ENCODE measurements around the gene THBS3.

THBS3 gene

DNA sequence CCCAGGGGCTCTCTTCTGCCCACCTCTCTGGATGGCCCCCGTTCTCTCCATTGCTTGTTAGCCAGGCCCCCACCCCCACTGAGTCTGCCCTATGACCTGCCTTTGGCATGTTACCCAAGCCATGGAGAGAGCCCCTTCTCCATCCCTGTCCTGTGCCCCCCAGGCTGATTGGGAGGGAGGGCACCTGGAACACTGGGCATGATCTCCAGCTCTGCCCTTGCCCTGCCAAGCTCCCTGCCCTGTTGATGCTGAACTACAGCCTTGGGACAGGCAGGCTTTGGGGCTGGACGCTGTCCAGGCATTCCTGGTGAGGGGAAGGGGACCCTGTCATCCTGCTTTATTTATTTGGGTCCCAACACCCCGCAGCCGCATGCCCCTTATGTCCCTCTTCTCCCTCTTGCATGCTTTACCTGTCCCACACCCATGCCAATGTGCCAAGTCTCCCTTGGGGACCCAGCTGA lies 23.3 kb downstream of the THBS3 start:
- Histone ChIP-seq H3K4me2 (ENCODE audit: low read depth, low read length, poor library complexity, severe bottlenecking) (no peak overlapping the region), H4K20me1 (ENCODE audit: insufficient read depth, low read length, poor library complexity, severe bottlenecking) (no peaks in the 10 kb centered on the region), H3K36me3 (ENCODE audit: insufficient read depth, low read length) (no peaks in the 10 kb centered on the region), H3K9me2 (replicated peaks; ENCODE audit: low read depth, low read length) (no peaks in the 10 kb centered on the region), H3K4me1 (ENCODE audit: insufficient read depth, low read length, poor library complexity, severe bottlenecking) (no peaks in the 10 kb centered on the region), H2AFZ (ENCODE audit: low read length) (no peak overlapping the region), H3K9ac (ENCODE audit: low read depth, low read length, poor library complexity, severe bottlenecking) (no peak overlapping the region), H3K79me2 (ENCODE audit: insufficient read depth, low read length) (no peaks in the 10 kb centered on the region), H3K9me3 (ENCODE audit: insufficient read depth, low read depth, low read length) (no peaks in the 10 kb centered on the region), H3K27me3 (ENCODE audit: insufficient read depth, low read length, poor library complexity, severe bottlenecking) (no peaks in the 10 kb centered on the region), H3K4me3 (ENCODE audit: low read length, poor library complexity, severe bottlenecking) (no peak overlapping the region), H3F3A (ENCODE audit: low read depth) (no peaks in the 10 kb centered on the region)
- TF ChIP-seq EZH2phosphoT487 (IDR thresholded peaks at IDR 0.05; ENCODE audit: borderline replicate concordance): no peak
- TF ChIP-seq, protein P1, sequence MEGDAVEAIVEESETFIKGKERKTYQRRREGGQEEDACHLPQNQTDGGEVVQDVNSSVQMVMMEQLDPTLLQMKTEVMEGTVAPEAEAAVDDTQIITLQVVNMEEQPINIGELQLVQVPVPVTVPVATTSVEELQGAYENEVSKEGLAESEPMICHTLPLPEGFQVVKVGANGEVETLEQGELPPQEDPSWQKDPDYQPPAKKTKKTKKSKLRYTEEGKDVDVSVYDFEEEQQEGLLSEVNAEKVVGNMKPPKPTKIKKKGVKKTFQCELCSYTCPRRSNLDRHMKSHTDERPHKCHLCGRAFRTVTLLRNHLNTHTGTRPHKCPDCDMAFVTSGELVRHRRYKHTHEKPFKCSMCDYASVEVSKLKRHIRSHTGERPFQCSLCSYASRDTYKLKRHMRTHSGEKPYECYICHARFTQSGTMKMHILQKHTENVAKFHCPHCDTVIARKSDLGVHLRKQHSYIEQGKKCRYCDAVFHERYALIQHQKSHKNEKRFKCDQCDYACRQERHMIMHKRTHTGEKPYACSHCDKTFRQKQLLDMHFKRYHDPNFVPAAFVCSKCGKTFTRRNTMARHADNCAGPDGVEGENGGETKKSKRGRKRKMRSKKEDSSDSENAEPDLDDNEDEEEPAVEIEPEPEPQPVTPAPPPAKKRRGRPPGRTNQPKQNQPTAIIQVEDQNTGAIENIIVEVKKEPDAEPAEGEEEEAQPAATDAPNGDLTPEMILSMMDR (conservative IDR thresholded peaks at IDR 0.05; ENCODE audit: low read length): no peak

DNA sequence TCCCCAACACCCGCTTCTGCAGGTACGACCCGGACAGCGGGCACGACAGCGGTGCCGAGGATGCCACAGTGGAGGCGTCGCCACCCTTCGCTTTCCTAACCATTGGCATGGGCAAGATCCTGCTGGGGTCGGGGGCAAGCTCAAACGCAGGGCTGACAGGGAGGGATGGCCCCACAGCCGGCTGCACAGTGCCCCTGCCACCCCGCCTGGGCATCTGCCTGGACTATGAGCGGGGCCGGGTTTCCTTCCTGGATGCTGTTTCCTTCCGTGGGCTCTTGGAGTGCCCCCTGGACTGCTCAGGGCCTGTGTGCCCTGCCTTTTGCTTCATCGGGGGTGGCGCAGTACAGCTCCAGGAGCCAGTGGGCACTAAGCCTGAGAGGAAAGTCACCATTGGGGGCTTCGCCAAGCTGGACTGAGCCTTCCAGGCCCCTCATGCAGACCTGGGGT lies 23.9 kb downstream of the THBS3 start:
- Histone ChIP-seq H3K36me3 (ENCODE audit: insufficient read depth, low read length) (no peaks in the 10 kb centered on the region), H3K4me2 (ENCODE audit: low read depth, low read length, poor library complexity, severe bottlenecking) (no peak overlapping the region), H4K20me1 (ENCODE audit: insufficient read depth, low read length, poor library complexity, severe bottlenecking) (no peaks in the 10 kb centered on the region), H3K9me3 (ENCODE audit: insufficient read depth, low read depth, low read length) (no peaks in the 10 kb centered on the region), H3K9me2 (replicated peaks; ENCODE audit: low read depth, low read length) (no peaks in the 10 kb centered on the region), H3K79me2 (ENCODE audit: insufficient read depth, low read length) (no peaks in the 10 kb centered on the region), H3K4me3 (ENCODE audit: low read length, poor library complexity, severe bottlenecking) (no peak overlapping the region), H3K4me1 (ENCODE audit: insufficient read depth, low read length, poor library complexity, severe bottlenecking) (no peaks in the 10 kb centered on the region), H3K27me3 (ENCODE audit: insufficient read depth, low read length, poor library complexity, severe bottlenecking) (no peaks in the 10 kb centered on the region), H3F3A (ENCODE audit: low read depth) (no peaks in the 10 kb centered on the region), H2AFZ (ENCODE audit: low read length) (no peak overlapping the region), H3K9ac (ENCODE audit: low read depth, low read length, poor library complexity, severe bottlenecking) (no peak overlapping the region)
- TF ChIP-seq, protein P1 (conservative IDR thresholded peaks at IDR 0.05; ENCODE audit: low read length): no peak
- TF ChIP-seq EZH2phosphoT487 (IDR thresholded peaks at IDR 0.05; ENCODE audit: borderline replicate concordance): no peak

- Histone ChIP-seq H3K9ac (ENCODE audit: low read depth, low read length, poor library complexity, severe bottlenecking) (no peak overlapping the region), H2AFZ (ENCODE audit: low read length) (no peak overlapping the region), H3F3A (ENCODE audit: low read depth) (no peaks in the 10 kb centered on the region), H3K9me2 (replicated peaks; ENCODE audit: low read depth, low read length) (no peaks in the 10 kb centered on the region), H3K9me3 (ENCODE audit: insufficient read depth, low read depth, low read length) (no peaks in the 10 kb centered on the region), H4K20me1 (ENCODE audit: insufficient read depth, low read length, poor library complexity, severe bottlenecking) (no peaks in the 10 kb centered on the region), H3K4me3 (ENCODE audit: low read length, poor library complexity, severe bottlenecking) (no peak overlapping the region), H3K4me2 (ENCODE audit: low read depth, low read length, poor library complexity, severe bottlenecking) (no peak overlapping the region), H3K36me3 (ENCODE audit: insufficient read depth, low read length) (no peaks in the 10 kb centered on the region), H3K27me3 (ENCODE audit: insufficient read depth, low read length, poor library complexity, severe bottlenecking) (no peaks in the 10 kb centered on the region), H3K4me1 (ENCODE audit: insufficient read depth, low read length, poor library complexity, severe bottlenecking) (peaks cover under 1% of the 10 kb centered on the region), H3K79me2 (ENCODE audit: insufficient read depth, low read length) (no peaks in the 10 kb centered on the region)
- no peak for TF ChIP-seq EZH2phosphoT487 (IDR thresholded peaks at IDR 0.05; ENCODE audit: borderline replicate concordance)
- TF ChIP-seq, protein P1 (conservative IDR thresholded peaks at IDR 0.05; ENCODE audit: low read length): no peak
Observed at GRCh38 chr1:155182052-155182550, 25.6 kb downstream of the THBS3 start.

Measured in Loucy (cell line).